GM19438 (cell line): ENCODE results near the gene APOL1.
A peak's percentile ranks its signal among the peaks of the same experiment; 100 is the strongest.
"Not testable (repeated sequence)": the region's sequence is repeated elsewhere in the genome, so short reads cannot be mapped to it uniquely, and the experiment has no call there.

Experiments used
- ATAC-seq: cut with Tn5 transposase; IDR thresholded peaks from one replicate; pipeline ENCODE4 v1.9.1; 2021; ENCODE audit warnings: low read depth; ENCODE audit not compliant: unreplicated experiment

APOL1 gene

GRCh38 chr22:36224245-36224644, 28.7 kb upstream of the APOL1 start:
- no peak for ATAC-seq

- ATAC-seq: no peak
Observed at GRCh38 chr22:36225333-36225922, 27.5 kb upstream of the APOL1 start.

- ATAC-seq: no peak
Observed at GRCh38 chr22:36226189-36226588, 26.7 kb upstream of the APOL1 start.

GRCh38 chr22:36227396-36227795, 25.5 kb upstream of the APOL1 start:
- ATAC-seq: no peak

- no peak for ATAC-seq
Observed at GRCh38 chr22:36227806-36228205, 25.1 kb upstream of the APOL1 start.

- ATAC-seq: not testable (repeated sequence)
Observed at GRCh38 chr22:36228369-36228768, 24.6 kb upstream of the APOL1 start.

- no peak for ATAC-seq
Observed at GRCh38 chr22:36228944-36229343, 24.0 kb upstream of the APOL1 start.

- ATAC-seq: not testable (repeated sequence)
Observed at GRCh38 chr22:36229649-36230048, 23.3 kb upstream of the APOL1 start.

GRCh38 chr22:36231051-36231450, 21.9 kb upstream of the APOL1 start:
- ATAC-seq: not testable (repeated sequence)

- ATAC-seq: no peak
Observed at GRCh38 chr22:36232715-36233401, 20.1 kb upstream of the APOL1 start.

- ATAC-seq: no peak
Observed at GRCh38 chr22:36233796-36234195, 19.1 kb upstream of the APOL1 start.

- no peak for ATAC-seq
Observed at GRCh38 chr22:36234213-36234612, 18.7 kb upstream of the APOL1 start.

- ATAC-seq: no peak
Observed at GRCh38 chr22:36234919-36235318, 18.0 kb upstream of the APOL1 start.

- no peak for ATAC-seq
Observed at GRCh38 chr22:36235585-36235984, 17.3 kb upstream of the APOL1 start.

- no peak for ATAC-seq
Observed at GRCh38 chr22:36236388-36237319, 16.3 kb upstream of the APOL1 start.

- ATAC-seq: no peak
Observed at GRCh38 chr22:36237462-36238372, 15.2 kb upstream of the APOL1 start.

- ATAC-seq: peak; percentile 16
Observed at GRCh38 chr22:36238373-36239149, 14.4 kb upstream of the APOL1 start.

GRCh38 chr22:36239150-36239400, 13.9 kb upstream of the APOL1 start:
- ATAC-seq: peak; percentile 27

GRCh38 chr22:36239401-36240171, 13.3 kb upstream of the APOL1 start, which contains the start of gene APOL2:
APOL2 (minus strand) TSS chr22:36239527; CDS start chr22:36233162, 6,365 bp downstream.
- peak; percentile 79 for ATAC-seq
